Neural cell (in vitro differentiated cells): ENCODE data around the gene TSPAN11. TPM values are rescaled to one million over a fixed set of nuclear protein-coding genes. Genes with fewer than 3 reads are reported as not detected.

Source experiments
- H2AFZ ChIP-seq: fragments of 200-600, 300-800 bp; sonication (generic), shearing (Covaris generic); 2 replicates; pipeline ENCODE4 v1.6.0; 2014; ENCODE audit warnings: low read depth, mild to moderate bottlenecking, antibody characterized with exemption, low read length, moderate library complexity
- H3F3A ChIP-seq: fragments of 200-600 bp; shearing (Covaris generic); 2 replicates; pipeline ENCODE4 v1.6.1; 2016; ENCODE audit warnings: mild to moderate bottlenecking, moderate library complexity, mixed read lengths, antibody characterized with exemption, low read length; ENCODE audit not compliant: insufficient read depth, poor library complexity, severe bottlenecking
- H3K27ac ChIP-seq: fragments of 200-600, 300-800 bp; sonication (generic), shearing (Covaris generic); 2 replicates; pipeline ENCODE4 v1.5.1; 2014; ENCODE audit warnings: mild to moderate bottlenecking, low read length, moderate library complexity
- H3K27me3 ChIP-seq: fragments of 300-800, 200-600 bp; sonication (generic), shearing (Covaris generic); 2 replicates; pipeline ENCODE4 v1.6.0; 2014; ENCODE audit warnings: mild to moderate bottlenecking, low read depth, low read length, moderate library complexity; ENCODE audit not compliant: insufficient read depth
- H3K36me3 ChIP-seq: fragments of 300-800, 200-600 bp; sonication (generic), shearing (Covaris generic); 2 replicates; pipeline ENCODE4 v1.5.1; 2014; ENCODE audit warnings: mild to moderate bottlenecking, antibody characterized with exemption, low read length, moderate library complexity; ENCODE audit not compliant: insufficient read depth
- H3K4me2 ChIP-seq: fragments of 300-800, 200-600 bp; sonication (generic), shearing (Covaris generic); 2 replicates; pipeline ENCODE4 v1.6.0; 2014; ENCODE audit warnings: mild to moderate bottlenecking, low read length
- H3K4me3 ChIP-seq: fragments of 300-800, 200-600 bp; sonication (generic), shearing (Covaris generic); 2 replicates; pipeline ENCODE4 v1.5.1; 2014; ENCODE audit warnings: mild to moderate bottlenecking, low read length, moderate library complexity
- H3K79me2 ChIP-seq: fragments of 200-600 bp; shearing (Covaris generic); replicated peaks from 2 replicates; pipeline ENCODE4 v1.6.0; 2014; ENCODE audit warnings: mild to moderate bottlenecking, low read length, moderate library complexity; ENCODE audit not compliant: insufficient read depth
- H3K9ac ChIP-seq: fragments of 300-800, 200-600 bp; sonication (generic), shearing (Covaris generic); 2 replicates; pipeline ENCODE4 v1.6.1; 2016; ENCODE audit warnings: mild to moderate bottlenecking, low read length, mixed read lengths
- H3K9me2 ChIP-seq: fragments of 200-600 bp; shearing (Covaris generic); 2 replicates; pipeline ENCODE4 v1.6.1; 2016; ENCODE audit warnings: mild to moderate bottlenecking, low read length, mixed read lengths; ENCODE audit not compliant: insufficient read depth
- H3K9me3 ChIP-seq: fragments of 200-600, 300-800 bp; sonication (generic), shearing (Covaris generic); 2 replicates; pipeline ENCODE4 v1.6.1; 2016; ENCODE audit warnings: mild to moderate bottlenecking, mixed run types, low read length, moderate library complexity, mixed read lengths
- H4K20me1 ChIP-seq: fragments of 200-600 bp; shearing (Covaris generic); 2 replicates; pipeline ENCODE4 v1.6.1; 2016; ENCODE audit warnings: mild to moderate bottlenecking, mixed run types; ENCODE audit not compliant: insufficient read depth
- MXI1 ChIP-seq: fragments of 450-650 bp; conservative IDR thresholded peaks from 2 replicates; pipeline ENCODE4 v1.6.1; 2014; ENCODE audit warnings: antibody characterized with exemption, mild to moderate bottlenecking; ENCODE audit not compliant: poor library complexity, severe bottlenecking
- polyA plus RNA-seq: library from polyadenylated mRNA; depleted of rRNA; stranded (reverse); fragments of >200 nt; gene quantifications from 2 replicates; pipeline ENCODE4 v1.2.3, GENCODE V29; 2014

The TSPAN11 gene
- polyA plus RNA-seq, 1 donor from 2014 or later = 5.6 TPM

GRCh38 chr12:31041033-31041564 lies 114.6 kb downstream of the TSPAN11 start:
- Histone ChIP-seq H3K36me3 (no peaks in the 10 kb centered on the region), H4K20me1 (no peaks in the 10 kb centered on the region), H3K9ac (no peak overlapping the region), H3F3A (no peaks in the 10 kb centered on the region), H3K27me3 (no peaks in the 10 kb centered on the region), H3K4me3 (no peak overlapping the region), H3K9me2 (no peaks in the 10 kb centered on the region), H3K27ac (no peak overlapping the region), H3K9me3 (no peaks in the 10 kb centered on the region), H3K4me2 (no peak overlapping the region), H2AFZ (no peak overlapping the region), H3K79me2 (no peaks in the 10 kb centered on the region)
- TF ChIP-seq MXI1 = no peak

Other genes starting within 250 kb of the TSPAN11 start
- 18.8 and 24.3 TPM in 2 replicates for gene IPO8, start 230.9 kb upstream of the TSPAN11 start, polyA plus RNA-seq
- 105 and 132 TPM in 2 replicates for gene CAPRIN2, start 171.8 kb upstream of the TSPAN11 start, polyA plus RNA-seq
- gene DDX11, start 147.1 kb downstream of the TSPAN11 start, polyA plus RNA-seq = 9.8 and 19.1 TPM in 2 replicates